Measurements from ENCODE around the gene ST3GAL5. TPM values are rescaled to one million over a fixed set of nuclear protein-coding genes. Genes with fewer than 3 reads are reported as not detected.

The ST3GAL5 gene
- total RNA-seq, 4 donors from 2014 or later, result 38.6 to 56.4 (median 47.8) TPM

- TF ChIP-seq CTCF (IDR thresholded peaks at IDR 0.05; ENCODE audit: low read depth), result no peak
Measured at GRCh38 chr2:85924522-85924921, 35.7 kb upstream of the ST3GAL5 start.

GRCh38 chr2:85922199-85922598 lies 33.4 kb upstream of the ST3GAL5 start:
- no peak for TF ChIP-seq CTCF (IDR thresholded peaks at IDR 0.05; ENCODE audit: low read depth)

- TF ChIP-seq CTCF (IDR thresholded peaks at IDR 0.05; ENCODE audit: low read depth), result no peak
Measured at GRCh38 chr2:85921659-85922058, 32.9 kb upstream of the ST3GAL5 start.

- no peak for TF ChIP-seq CTCF (IDR thresholded peaks at IDR 0.05; ENCODE audit: low read depth)
Measured at GRCh38 chr2:85920810-85921545, 32.2 kb upstream of the ST3GAL5 start.

- TF ChIP-seq CTCF (IDR thresholded peaks at IDR 0.05; ENCODE audit: low read depth), result no peak
Measured at GRCh38 chr2:85917887-85918795, 29.4 kb upstream of the ST3GAL5 start.

GRCh38 chr2:85915606-85916303 lies 27.0 kb upstream of the ST3GAL5 start:
- no peak for TF ChIP-seq CTCF (IDR thresholded peaks at IDR 0.05; ENCODE audit: low read depth)

GRCh38 chr2:85914922-85915321 lies 26.1 kb upstream of the ST3GAL5 start:
- no peak for TF ChIP-seq CTCF (IDR thresholded peaks at IDR 0.05; ENCODE audit: low read depth)
